HepG2 (cell line): ENCODE results near the gene NEU1. TPM values are rescaled to one million over a fixed set of nuclear protein-coding genes. Genes with fewer than 3 reads are reported as not detected.

Experiments used
- DPF2 ChIP-seq: sonication (generic); formaldehyde crosslinking; IDR thresholded peaks from 2 replicates; pipeline ENCODE4 v1.4.0; 2020; ENCODE audit warnings: mild to moderate bottlenecking, low read depth, missing genetic modification reagents, borderline replicate concordance
- ERF ChIP-seq: IDR thresholded peaks from 2 replicates; pipeline ENCODE4 v1.6.1; 2018; ENCODE audit warnings: missing biosample characterization, missing genetic modification reagents
- HNF4A ChIP-seq: sonication (generic); formaldehyde crosslinking; IDR thresholded peaks from 2 replicates; pipeline ENCODE4 v1.4.0; 2020; ENCODE audit warnings: missing genetic modification reagents
- MYNN ChIP-seq: sonication (generic); formaldehyde crosslinking; IDR thresholded peaks from 2 replicates; pipeline ENCODE4 v1.4.0; 2020; ENCODE audit warnings: mild to moderate bottlenecking, low read depth, missing genetic modification reagents
- RXRB ChIP-seq: IDR thresholded peaks from 2 replicates; pipeline ENCODE4 v1.6.1; 2016; ENCODE audit warnings: borderline replicate concordance, missing genetic modification reagents, missing compliant biosample characterization
- ZBTB42 ChIP-seq: sonication (generic); formaldehyde crosslinking; IDR thresholded peaks from 2 replicates; pipeline ENCODE4 v1.5.0; 2020; ENCODE audit warnings: mild to moderate bottlenecking, missing genetic modification reagents
- ZBTB7A ChIP-seq: sonication (generic); formaldehyde crosslinking; IDR thresholded peaks from 2 replicates; pipeline ENCODE4 v1.8.0; 2022; ENCODE audit warnings: mild to moderate bottlenecking, missing genetic modification reagents
- ZKSCAN8 ChIP-seq: IDR thresholded peaks from 2 replicates; pipeline ENCODE4 v1.6.1; 2016; ENCODE audit warnings: borderline replicate concordance, missing genetic modification reagents, missing compliant biosample characterization
- ZNF644 ChIP-seq: IDR thresholded peaks from 2 replicates; pipeline ENCODE4 v1.6.1; 2016; ENCODE audit warnings: low read depth
- polyA plus RNA-seq, 8 experiments: library from polyadenylated mRNA; depleted of rRNA in 3 of 8; stranded (reverse) in 7 of 8; unstranded in 1 of 8; fragments of >200 nt; fragmentation: Illumina TruSeq in 4 of 8; extraction: Trizol in 4 of 8; gene quantifications; 2 replicates each; pipeline versions ENCODE4 v1.2.1 to v1.2.3, GENCODE V29; 2011 to 2016; ENCODE audit warnings: low read depth in 4 of 8, missing spikeins in 1 of 8, mixed read lengths in 1 of 8; ENCODE audit not compliant: insufficient read depth in 1 of 8
- total RNA-seq, 5 experiments: library from RNA; depleted of rRNA; stranded (reverse); fragments of >200 nt; fragmentation: Illumina TruSeq; extraction: Trizol; gene quantifications; 2 replicates each; pipeline ENCODE4 v1.2.3, GENCODE V29; 2016; ENCODE audit warnings: low read depth in 1 of 5
- TF ChIP-seq, protein P1 (sequence below), 2 experiments: fragments of 450-650 bp in 1 of 2; sonication (generic) in 1 of 2; formaldehyde crosslinking in 1 of 2; IDR thresholded peaks; 2 replicates each; pipeline versions ENCODE4 v1.6.1 to v1.8.0; 2016 to 2022; ENCODE audit warnings: antibody characterized with exemption in 1 of 2, mild to moderate bottlenecking in 1 of 2, missing genetic modification reagents in 1 of 2
- TF ChIP-seq, protein P2 (sequence below): sonication (generic); formaldehyde crosslinking; IDR thresholded peaks from 2 replicates; pipeline ENCODE4 v1.4.0; 2020; ENCODE audit warnings: missing genetic modification reagents
- TF ChIP-seq, protein P3 (sequence below): sonication (generic); formaldehyde crosslinking; IDR thresholded peaks from 2 replicates; pipeline ENCODE4 v1.4.0; 2020; ENCODE audit warnings: low read depth, missing genetic modification reagents

The NEU1 gene
- total and polyA plus RNA-seq, 2 of the 13 experiments (the other 11 are each of a cell fraction or from before 2014, with no cell fraction given) = 215 to 297 TPM

DNA sequence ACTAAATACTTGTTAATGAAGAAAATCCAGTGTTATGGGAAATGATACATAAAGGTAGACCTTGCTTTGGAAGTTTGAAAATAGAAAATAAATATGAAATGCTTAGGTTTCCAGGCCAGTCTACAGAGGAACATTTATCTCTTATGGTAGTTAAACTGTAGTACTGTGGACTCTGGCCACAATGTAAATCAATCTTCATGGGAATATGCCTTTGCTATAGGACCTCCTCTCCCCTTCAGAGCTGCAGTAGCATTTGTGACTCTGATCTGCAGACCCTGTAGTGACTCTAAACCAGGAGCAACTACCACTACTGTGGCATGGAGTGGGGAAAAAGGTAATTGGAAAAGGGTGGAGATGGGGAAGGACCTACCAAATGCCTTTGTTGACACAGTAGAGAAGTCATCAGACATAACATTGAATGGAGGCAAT is 42.7 kb downstream of the NEU1 start (continued):
- TF ChIP-seq, protein P1, sequence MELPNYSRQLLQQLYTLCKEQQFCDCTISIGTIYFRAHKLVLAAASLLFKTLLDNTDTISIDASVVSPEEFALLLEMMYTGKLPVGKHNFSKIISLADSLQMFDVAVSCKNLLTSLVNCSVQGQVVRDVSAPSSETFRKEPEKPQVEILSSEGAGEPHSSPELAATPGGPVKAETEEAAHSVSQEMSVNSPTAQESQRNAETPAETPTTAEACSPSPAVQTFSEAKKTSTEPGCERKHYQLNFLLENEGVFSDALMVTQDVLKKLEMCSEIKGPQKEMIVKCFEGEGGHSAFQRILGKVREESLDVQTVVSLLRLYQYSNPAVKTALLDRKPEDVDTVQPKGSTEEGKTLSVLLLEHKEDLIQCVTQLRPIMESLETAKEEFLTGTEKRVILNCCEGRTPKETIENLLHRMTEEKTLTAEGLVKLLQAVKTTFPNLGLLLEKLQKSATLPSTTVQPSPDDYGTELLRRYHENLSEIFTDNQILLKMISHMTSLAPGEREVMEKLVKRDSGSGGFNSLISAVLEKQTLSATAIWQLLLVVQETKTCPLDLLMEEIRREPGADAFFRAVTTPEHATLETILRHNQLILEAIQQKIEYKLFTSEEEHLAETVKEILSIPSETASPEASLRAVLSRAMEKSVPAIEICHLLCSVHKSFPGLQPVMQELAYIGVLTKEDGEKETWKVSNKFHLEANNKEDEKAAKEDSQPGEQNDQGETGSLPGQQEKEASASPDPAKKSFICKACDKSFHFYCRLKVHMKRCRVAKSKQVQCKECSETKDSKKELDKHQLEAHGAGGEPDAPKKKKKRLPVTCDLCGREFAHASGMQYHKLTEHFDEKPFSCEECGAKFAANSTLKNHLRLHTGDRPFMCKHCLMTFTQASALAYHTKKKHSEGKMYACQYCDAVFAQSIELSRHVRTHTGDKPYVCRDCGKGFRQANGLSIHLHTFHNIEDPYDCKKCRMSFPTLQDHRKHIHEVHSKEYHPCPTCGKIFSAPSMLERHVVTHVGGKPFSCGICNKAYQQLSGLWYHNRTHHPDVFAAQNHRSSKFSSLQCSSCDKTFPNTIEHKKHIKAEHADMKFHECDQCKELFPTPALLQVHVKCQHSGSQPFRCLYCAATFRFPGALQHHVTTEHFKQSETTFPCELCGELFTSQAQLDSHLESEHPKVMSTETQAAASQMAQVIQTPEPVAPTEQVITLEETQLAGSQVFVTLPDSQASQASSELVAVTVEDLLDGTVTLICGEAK (IDR thresholded peaks at IDR 0.05) = no peak
- TF ChIP-seq, protein P1 (CRISPR knock-in tag; IDR thresholded peaks at IDR 0.05) = no peak
- TF ChIP-seq ZBTB42 (CRISPR knock-in tag) (no peak), DPF2 (peak; percentile 47; the same call in 1 of the 2 replicates), ERF (CRISPR knock-in tag) (peak; percentile 27), MYNN (CRISPR knock-in tag) (no peak), HNF4A (CRISPR knock-in tag) (peak; percentile 49), ZBTB7A (CRISPR knock-in tag) (peak; percentile 56; the same call in 1 of the 2 replicates), RXRB (CRISPR knock-in tag) (peak; percentile 49), ZKSCAN8 (0 out of 2 replicates have a peak, but pooled peaks have one; percentile 6), ZNF644 (peak; percentile 7; the same call in 1 of the 2 replicates)
- TF ChIP-seq, protein P2, sequence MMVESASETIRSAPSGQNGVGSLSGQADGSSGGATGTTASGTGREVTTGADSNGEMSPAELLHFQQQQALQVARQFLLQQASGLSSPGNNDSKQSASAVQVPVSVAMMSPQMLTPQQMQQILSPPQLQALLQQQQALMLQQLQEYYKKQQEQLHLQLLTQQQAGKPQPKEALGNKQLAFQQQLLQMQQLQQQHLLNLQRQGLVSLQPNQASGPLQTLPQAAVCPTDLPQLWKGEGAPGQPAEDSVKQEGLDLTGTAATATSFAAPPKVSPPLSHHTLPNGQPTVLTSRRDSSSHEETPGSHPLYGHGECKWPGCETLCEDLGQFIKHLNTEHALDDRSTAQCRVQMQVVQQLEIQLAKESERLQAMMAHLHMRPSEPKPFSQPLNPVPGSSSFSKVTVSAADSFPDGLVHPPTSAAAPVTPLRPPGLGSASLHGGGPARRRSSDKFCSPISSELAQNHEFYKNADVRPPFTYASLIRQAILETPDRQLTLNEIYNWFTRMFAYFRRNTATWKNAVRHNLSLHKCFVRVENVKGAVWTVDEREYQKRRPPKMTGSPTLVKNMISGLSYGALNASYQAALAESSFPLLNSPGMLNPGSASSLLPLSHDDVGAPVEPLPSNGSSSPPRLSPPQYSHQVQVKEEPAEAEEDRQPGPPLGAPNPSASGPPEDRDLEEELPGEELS (CRISPR knock-in tag) = peak; percentile 10; the same call in 1 of the 2 replicates
- TF ChIP-seq, protein P3, sequence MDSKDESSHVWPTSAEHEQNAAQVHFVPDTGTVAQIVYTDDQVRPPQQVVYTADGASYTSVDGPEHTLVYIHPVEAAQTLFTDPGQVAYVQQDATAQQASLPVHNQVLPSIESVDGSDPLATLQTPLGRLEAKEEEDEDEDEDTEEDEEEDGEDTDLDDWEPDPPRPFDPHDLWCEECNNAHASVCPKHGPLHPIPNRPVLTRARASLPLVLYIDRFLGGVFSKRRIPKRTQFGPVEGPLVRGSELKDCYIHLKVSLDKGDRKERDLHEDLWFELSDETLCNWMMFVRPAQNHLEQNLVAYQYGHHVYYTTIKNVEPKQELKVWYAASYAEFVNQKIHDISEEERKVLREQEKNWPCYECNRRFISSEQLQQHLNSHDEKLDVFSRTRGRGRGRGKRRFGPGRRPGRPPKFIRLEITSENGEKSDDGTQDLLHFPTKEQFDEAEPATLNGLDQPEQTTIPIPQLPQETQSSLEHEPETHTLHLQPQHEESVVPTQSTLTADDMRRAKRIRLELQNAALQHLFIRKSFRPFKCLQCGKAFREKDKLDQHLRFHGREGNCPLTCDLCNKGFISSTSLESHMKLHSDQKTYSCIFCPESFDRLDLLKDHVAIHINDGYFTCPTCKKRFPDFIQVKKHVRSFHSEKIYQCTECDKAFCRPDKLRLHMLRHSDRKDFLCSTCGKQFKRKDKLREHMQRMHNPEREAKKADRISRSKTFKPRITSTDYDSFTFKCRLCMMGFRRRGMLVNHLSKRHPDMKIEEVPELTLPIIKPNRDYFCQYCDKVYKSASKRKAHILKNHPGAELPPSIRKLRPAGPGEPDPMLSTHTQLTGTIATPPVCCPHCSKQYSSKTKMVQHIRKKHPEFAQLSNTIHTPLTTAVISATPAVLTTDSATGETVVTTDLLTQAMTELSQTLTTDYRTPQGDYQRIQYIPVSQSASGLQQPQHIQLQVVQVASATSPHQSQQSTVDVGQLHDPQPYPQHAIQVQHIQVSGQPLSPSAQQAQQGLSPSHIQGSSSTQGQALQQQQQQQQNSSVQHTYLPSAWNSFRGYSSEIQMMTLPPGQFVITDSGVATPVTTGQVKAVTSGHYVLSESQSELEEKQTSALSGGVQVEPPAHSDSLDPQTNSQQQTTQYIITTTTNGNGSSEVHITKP (CRISPR knock-in tag) = peak; percentile 50
